GM23338 (cell line): ENCODE data around the gene HMGN3. TPM values are rescaled to one million over a fixed set of nuclear protein-coding genes. Genes with fewer than 3 reads are reported as not detected.

ENCODE experiments used
- ATAC-seq: fragments of 200-7000 bp; cut with Tn5 transposase; 3 replicates; pipeline ENCODE4 v1.9.1; 2020
- DNase-seq: peaks from one replicate; pipeline ENCODE4 v3.0.0-alpha.2; 2015; ENCODE audit warnings: low spot score
- H2AFZ ChIP-seq: fragments of 200-600 bp; sonication (generic); 2 replicates; pipeline ENCODE4 v1.8.0; 2016; ENCODE audit warnings: antibody characterized with exemption, mild to moderate bottlenecking, moderate library complexity
- H3F3A ChIP-seq: fragments of 200-600 bp; sonication (generic); replicated peaks from 2 replicates; pipeline ENCODE4 v1.8.0; 2017; ENCODE audit warnings: antibody characterized with exemption, mixed run types, low read depth
- H3K27ac ChIP-seq: fragments of 200-600 bp; sonication (generic); 2 replicates; pipeline ENCODE4 v1.6.1; 2016; ENCODE audit warnings: low read depth
- H3K27me3 ChIP-seq: fragments of 200-600 bp; sonication (generic); 2 replicates; pipeline ENCODE4 v1.8.0; 2016; ENCODE audit warnings: mild to moderate bottlenecking, mixed run types, moderate library complexity; ENCODE audit not compliant: insufficient read depth
- H3K36me3 ChIP-seq: fragments of 200-600 bp; sonication (generic); 2 replicates; pipeline ENCODE4 v1.8.0; 2016; ENCODE audit warnings: mild to moderate bottlenecking; ENCODE audit not compliant: insufficient read depth
- H3K4me1 ChIP-seq: fragments of 200-600 bp; sonication (generic); 2 replicates; pipeline ENCODE4 v1.8.0; 2016; ENCODE audit warnings: mild to moderate bottlenecking, moderate library complexity; ENCODE audit not compliant: insufficient read depth
- H3K4me2 ChIP-seq: fragments of 200-600 bp; sonication (generic); 2 replicates; pipeline ENCODE4 v1.7.1; 2017; ENCODE audit warnings: mixed run types
- H3K4me3 ChIP-seq: fragments of 200-600 bp; sonication (generic); 2 replicates; pipeline ENCODE4 v1.6.1; 2016; ENCODE audit warnings: mixed run types
- H3K79me2 ChIP-seq: fragments of 200-600 bp; sonication (generic); replicated peaks from 2 replicates; pipeline ENCODE4 v1.8.0; 2017; ENCODE audit warnings: mild to moderate bottlenecking; ENCODE audit not compliant: insufficient read depth
- H3K9me2 ChIP-seq: fragments of 200-600 bp; sonication (generic); 2 replicates; pipeline ENCODE4 v1.8.0; 2017; ENCODE audit not compliant: insufficient read depth
- H4K20me1 ChIP-seq: fragments of 200-600 bp; sonication (generic); replicated peaks from 2 replicates; pipeline ENCODE4 v1.8.0; 2017; ENCODE audit warnings: mild to moderate bottlenecking; ENCODE audit not compliant: insufficient read depth
- H3K27ac Mint-ChIP-seq: 2 replicates; pipeline ENCODE4 v1.8.0; 2020; ENCODE audit warnings: inconsistent platforms, mild to moderate bottlenecking, moderate library complexity, mixed read lengths
- H3K27me3 Mint-ChIP-seq: 3 replicates; pipeline ENCODE4 v1.8.0; 2022; ENCODE audit warnings: low read depth, mild to moderate bottlenecking, moderate library complexity, mixed read lengths, inconsistent platforms; ENCODE audit not compliant: insufficient read depth, poor library complexity
- H3K36me3 Mint-ChIP-seq: 3 replicates; pipeline ENCODE4 v1.8.0; 2021; ENCODE audit warnings: low read depth, mild to moderate bottlenecking, inconsistent platforms, moderate library complexity, mixed read lengths
- H3K4me1 Mint-ChIP-seq: 3 replicates; pipeline ENCODE4 v1.8.0; 2020; ENCODE audit warnings: mild to moderate bottlenecking, inconsistent platforms, mixed read lengths
- H3K4me3 Mint-ChIP-seq: 3 replicates; pipeline ENCODE4 v1.8.0; 2021; ENCODE audit warnings: moderate library complexity, mild to moderate bottlenecking, inconsistent platforms, mixed read lengths
- H3K9me3 Mint-ChIP-seq: 3 replicates; pipeline ENCODE4 v1.8.0; 2020; ENCODE audit warnings: moderate library complexity, mild to moderate bottlenecking, inconsistent platforms, mixed read lengths
- CTCF ChIP-seq, 2 experiments: fragments of 200-600 bp in 1 of 2; sonication (generic) in 1 of 2; conservative IDR thresholded peaks; 2 replicates each; pipeline versions ENCODE4 v1.5.1 to v1.6.1; 2016 to 2017; ENCODE audit warnings: antibody characterized with exemption in 2 of 2, low read depth in 2 of 2, mild to moderate bottlenecking in 2 of 2, moderate library complexity in 1 of 2
- EZH2 ChIP-seq: fragments of 200-600 bp; sonication (generic); IDR thresholded peaks from one replicate; pipeline ENCODE4 v1.8.0; 2017; ENCODE audit warnings: antibody characterized with exemption, mild to moderate bottlenecking, low read depth; ENCODE audit not compliant: unreplicated experiment
- NANOG ChIP-seq: IDR thresholded peaks from 2 replicates; pipeline ENCODE4 v1.6.1; 2016; ENCODE audit warnings: antibody characterized with exemption, borderline replicate concordance
- REST ChIP-seq: IDR thresholded peaks from one replicate; pipeline ENCODE4 v1.6.1; 2018; ENCODE audit warnings: antibody characterized with exemption; ENCODE audit not compliant: unreplicated experiment
- STAT1 ChIP-seq: IDR thresholded peaks from one replicate; pipeline ENCODE4 v1.6.1; 2016; ENCODE audit warnings: antibody characterized with exemption; ENCODE audit not compliant: unreplicated experiment
- ZNF114 ChIP-seq: fragments of 250-450 bp; sonication (Bioruptor Pico); IDR thresholded peaks from 2 replicates; pipeline ENCODE4 v1.5.0; 2020; ENCODE audit warnings: mild to moderate bottlenecking, moderate library complexity
- ZNF331 ChIP-seq: fragments of 250-450 bp; sonication (Bioruptor Pico); IDR thresholded peaks from 2 replicates; pipeline ENCODE4 v1.5.0; 2020; ENCODE audit warnings: low read depth, mild to moderate bottlenecking, moderate library complexity
- ZNF462 ChIP-seq: fragments of 250-450 bp; sonication (Bioruptor Pico); IDR thresholded peaks from 2 replicates; pipeline ENCODE4 v1.5.0; 2020; ENCODE audit warnings: mild to moderate bottlenecking, moderate library complexity
- polyA plus RNA-seq: library from polyadenylated mRNA; unstranded; fragments of >200 nt; fragmentation: Nextera tagmentation; extraction: Ambion mirVana; gene quantifications from 2 replicates; pipeline ENCODE4 v1.2.1, GENCODE V29; 2016
- total RNA-seq: library from RNA; depleted of rRNA; stranded (reverse); fragments of >200 nt; shearing (Covaris generic); gene quantifications from 2 replicates; pipeline ENCODE4 v1.2.3, GENCODE V29; 2014

Gene HMGN3
- total and polyA plus RNA-seq, 2 experiments from 2014 or later: 166 to 956 TPM

GRCh38 chr6:79201983-79202382 lies 32.5 kb downstream of the HMGN3 start (continued):
- no peak for TF ChIP-seq ZNF462 (CRISPR knock-in tag)
- no peak for TF ChIP-seq NANOG
- TF ChIP-seq EZH2: no peak
- TF ChIP-seq CTCF (conservative IDR thresholded peaks at IDR 0.05; ENCODE audit: low read depth in 2 of 2): no peak
- no peak for TF ChIP-seq STAT1

DNA sequence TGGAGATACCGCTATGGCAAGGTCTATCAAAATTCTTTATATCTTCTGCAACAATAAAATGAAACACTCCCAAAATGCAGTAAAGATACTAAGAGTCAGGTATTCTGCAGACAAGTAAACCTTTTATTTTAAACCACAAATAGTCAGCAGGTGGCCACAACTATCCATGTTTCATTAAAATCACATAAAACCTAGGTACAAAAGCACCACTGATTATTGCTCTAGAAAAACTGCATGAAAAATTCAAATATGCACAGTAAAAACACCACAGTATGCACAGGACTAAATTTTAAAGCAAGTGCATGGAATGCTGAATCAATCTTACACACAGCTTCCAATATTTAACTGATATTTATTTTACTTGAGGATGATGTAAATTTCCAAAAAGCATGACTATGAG lies 33.3 kb downstream of the HMGN3 start:
- DNase-seq (no peak), ATAC-seq (no peak)
- H3K27me3 ChIP-seq: no peaks in the 10 kb centered on the region
- H3K4me1 ChIP-seq: peaks cover 7% of the 10 kb centered on the region; the same call in 1 of the 2 replicates
- no peak overlapping the region for H3K4me2 ChIP-seq
- Mint-ChIP-seq H3K27me3 (peaks cover 2% of the 10 kb centered on the region), H3K36me3 (peaks cover 41% of the 10 kb centered on the region), H3K4me3 (no peak overlapping the region), H3K4me1 (peaks cover 13% of the 10 kb centered on the region), H3K9me3 (no peaks in the 10 kb centered on the region), H3K27ac (no peak overlapping the region)
- no peaks in the 10 kb centered on the region for H3K79me2 ChIP-seq
- no peaks in the 10 kb centered on the region; the same call in 1 of the 2 replicates for H4K20me1 ChIP-seq
- no peaks in the 10 kb centered on the region for H3K9me2 ChIP-seq
- H3F3A ChIP-seq: no peaks in the 10 kb centered on the region
- H3K36me3 ChIP-seq: peaks cover 8% of the 10 kb centered on the region; the same call in 1 of the 2 replicates
- H3K4me3 ChIP-seq: no peak overlapping the region
- no peak overlapping the region for H2AFZ ChIP-seq
- no peak overlapping the region for H3K27ac ChIP-seq
- no peak for TF ChIP-seq ZNF331 (CRISPR knock-in tag)
- TF ChIP-seq REST: no peak
- no peak for TF ChIP-seq ZNF114 (CRISPR knock-in tag)
